PC-3 (cell line): ENCODE measurements around the gene MPDZ. TPM values are rescaled to one million over a fixed set of nuclear protein-coding genes. Genes with fewer than 3 reads are reported as not detected.

Experiments used
- ATAC-seq: fragments of 200-7000 bp; cut with Tn5 transposase; 2 replicates; pipeline ENCODE4 v1.9.1; 2020; ENCODE audit warnings: mild to moderate bottlenecking, moderate library complexity
- BruUV-seq: library from RNA; stranded (reverse); fragments of 400-500 nt; replicated peaks from 2 replicates; lab custom pipeline; 2021; lab: Mats Ljungman, UMichigan
- CTCF ChIA-PET: fragments of 300-600 bp; sonication (Branson Sonifier 250); formaldehyde crosslinking; loops from one replicate; lab custom pipeline; 2022; ENCODE audit warnings: antibody characterized with exemption; lab: Charles Lee
- POLR2A ChIA-PET: fragments of 300-600 bp; sonication (Branson Sonifier 250); formaldehyde crosslinking; loops from one replicate; lab custom pipeline; 2022; ENCODE audit warnings: antibody characterized with exemption; ENCODE audit not compliant: unreplicated experiment; lab: Charles Lee
- DNase-seq: peaks from one replicate; pipeline ENCODE4 v3.0.0-alpha.2; 2015
- H2AFZ ChIP-seq: fragments of 300-600 bp; sonication (generic); 2 replicates; pipeline ENCODE4 v1.6.0; 2016; ENCODE audit warnings: antibody characterized with exemption, low read length
- H3F3A ChIP-seq: fragments of 300-600 bp; sonication (generic); one replicate; pipeline ENCODE4 v1.6.0; 2017; ENCODE audit warnings: antibody characterized with exemption, low read length, control low read depth, mild to moderate bottlenecking; ENCODE audit not compliant: unreplicated experiment
- H3K27ac ChIP-seq: fragments of 300-600 bp; sonication (generic); 2 replicates; pipeline ENCODE4 v1.5.1; 2016; ENCODE audit warnings: mild to moderate bottlenecking, low read length
- H3K27me3 ChIP-seq: fragments of 300-600 bp; sonication (generic); 2 replicates; pipeline ENCODE4 v1.6.1; 2016; ENCODE audit warnings: low read length, mixed read lengths
- H3K36me3 ChIP-seq: fragments of 300-600 bp; sonication (generic); 2 replicates; pipeline ENCODE4 v1.6.1; 2016; ENCODE audit warnings: low read depth, mixed run types, low read length, mixed read lengths
- H3K4me1 ChIP-seq: fragments of 300-600 bp; sonication (generic); 2 replicates; pipeline ENCODE4 v1.5.1; 2016; ENCODE audit warnings: low read length; ENCODE audit not compliant: insufficient read depth
- H3K4me2 ChIP-seq: fragments of 300-600 bp; sonication (generic); 2 replicates; pipeline ENCODE4 v1.6.0; 2016; ENCODE audit warnings: low read length
- H3K4me3 ChIP-seq: fragments of 300-600 bp; sonication (generic); 2 replicates; pipeline ENCODE4 v1.5.1; 2016; ENCODE audit warnings: mild to moderate bottlenecking, low read length, mixed read lengths
- H3K79me2 ChIP-seq: fragments of 300-600 bp; sonication (generic); 2 replicates; pipeline ENCODE4 v1.6.1; 2017; ENCODE audit warnings: low read length, mixed read lengths
- H3K9ac ChIP-seq: fragments of 300-600 bp; sonication (generic); 2 replicates; pipeline ENCODE4 v1.6.0; 2016; ENCODE audit warnings: mild to moderate bottlenecking, low read length
- H3K9me2 ChIP-seq: fragments of 300-600 bp; sonication (generic); replicated peaks from 2 replicates; pipeline ENCODE4 v1.6.1; 2016; ENCODE audit warnings: mixed run types, low read length, mixed read lengths
- H3K9me3 ChIP-seq: fragments of 300-600 bp; sonication (generic); 2 replicates; pipeline ENCODE4 v1.6.1; 2016; ENCODE audit warnings: low read length, mixed read lengths
- H4K20me1 ChIP-seq: fragments of 300-600 bp; sonication (generic); 2 replicates; pipeline ENCODE4 v1.6.1; 2016; ENCODE audit warnings: low read length, mixed read lengths
- CTCF ChIP-seq: fragments of 300-600 bp; sonication (generic); conservative IDR thresholded peaks from 2 replicates; pipeline ENCODE4 v1.5.1; 2017; ENCODE audit warnings: antibody characterized with exemption, low read depth, mild to moderate bottlenecking, low read length
- EZH2 ChIP-seq: fragments of 300-600 bp; sonication (generic); IDR thresholded peaks from one replicate; pipeline ENCODE4 v1.6.1; 2017; ENCODE audit warnings: antibody characterized with exemption, mild to moderate bottlenecking, low read length; ENCODE audit not compliant: unreplicated experiment
- EZH2phosphoT487 ChIP-seq: fragments of 300-600 bp; sonication (generic); IDR thresholded peaks from 2 replicates; pipeline ENCODE4 v1.6.1; 2018; ENCODE audit warnings: mild to moderate bottlenecking, antibody characterized with exemption, low read length, borderline replicate concordance
- intact Hi-C: fragments of 100-400 bp; cut with micrococcal nuclease; formaldehyde crosslinking; loops from 2 replicates; pipeline ENCODE4 v1.9.0; 2023
- total RNA-seq: library from RNA; depleted of rRNA; stranded (reverse); fragments of >200 nt; gene quantifications from 2 replicates; pipeline ENCODE4 v1.2.3, GENCODE V29; 2014

Gene MPDZ
- total RNA-seq, 1 experiment from 2014 or later, result 6.1 TPM

- intact Hi-C loops, result no loop called here
These were observed 154.2 kb downstream of the MPDZ start for GRCh38 chr9:13125261-13125660.

GRCh38 chr9:13122756-13123369 lies 156.6 kb downstream of the MPDZ start:
- Histone ChIP-seq H2AFZ (no peak overlapping the region), H3K4me3 (no peak overlapping the region), H3K79me2 (no peaks in the 10 kb centered on the region), H3K9me2 (no peaks in the 10 kb centered on the region), H3K9me3 (no peaks in the 10 kb centered on the region), H3F3A (no peaks in the 10 kb centered on the region), H3K4me2 (no peak overlapping the region), H3K27ac (no peak overlapping the region), H3K9ac (no peak overlapping the region), H3K27me3 (no peaks in the 10 kb centered on the region), H3K36me3 (no peaks in the 10 kb centered on the region), H4K20me1 (no peaks in the 10 kb centered on the region), H3K4me1 (no peaks in the 10 kb centered on the region)
- ChIA-PET CTCF (no interaction called here), POLR2A (no interaction called here)
- ATAC-seq, result no peak
- no peak for TF ChIP-seq CTCF
- intact Hi-C loops, result no loop called here
- DNase-seq, result no peak
- BruUV-seq, result no TSS peak

More at GRCh38 chr9:13125261-13125660, 154.2 kb downstream of the MPDZ start:
- Histone ChIP-seq H3K4me3 (no peak overlapping the region), H3K79me2 (no peaks in the 10 kb centered on the region), H3K4me2 (no peak overlapping the region), H3K9ac (no peak overlapping the region), H2AFZ (no peak overlapping the region), H3K9me2 (no peaks in the 10 kb centered on the region), H4K20me1 (no peaks in the 10 kb centered on the region), H3K9me3 (no peaks in the 10 kb centered on the region), H3F3A (no peaks in the 10 kb centered on the region), H3K27ac (no peak overlapping the region), H3K27me3 (no peaks in the 10 kb centered on the region), H3K36me3 (no peaks in the 10 kb centered on the region), H3K4me1 (no peaks in the 10 kb centered on the region)
- ChIA-PET CTCF (no interaction called here), POLR2A (no interaction called here)
- no peak for TF ChIP-seq EZH2
- no peak for TF ChIP-seq CTCF
- TF ChIP-seq EZH2phosphoT487, result no peak
- ATAC-seq (no peak), DNase-seq (no peak)
- no TSS peak for BruUV-seq

- Histone ChIP-seq H3K27me3 (no peaks in the 10 kb centered on the region), H3K4me1 (peaks cover 29% of the 10 kb centered on the region), H3K9me2 (no peaks in the 10 kb centered on the region), H3K36me3 (no peaks in the 10 kb centered on the region), H2AFZ (no peak overlapping the region), H3K27ac (no peak overlapping the region), H3K4me2 (no peak overlapping the region), H3K79me2 (no peaks in the 10 kb centered on the region), H3K4me3 (no peak overlapping the region), H3K9me3 (no peaks in the 10 kb centered on the region), H3K9ac (no peak overlapping the region), H4K20me1 (no peaks in the 10 kb centered on the region), H3F3A (no peaks in the 10 kb centered on the region)
- intact Hi-C loops, result no loop called here
- POLR2A ChIA-PET, result no interaction called here
- CTCF ChIA-PET, result no interaction called here
- ATAC-seq, result no peak
- TF ChIP-seq CTCF (no peak), EZH2phosphoT487 (no peak), EZH2 (no peak)
- no peak for DNase-seq
- BruUV-seq, result no TSS peak
These were observed 161.2 kb downstream of the MPDZ start for GRCh38 chr9:13118313-13118712.
